GM12801 (cell line): ENCODE measurements around the gene HAUS3.

Experiments used
- TF ChIP-seq, protein P1 (sequence below): IDR thresholded peaks from one replicate; pipeline ENCODE4 v1.5.1; 2011; ENCODE audit warnings: control low read depth; ENCODE audit not compliant: insufficient read length; ENCODE audit errors: extremely low read depth

HAUS3 gene

GRCh38 chr4:2231082-2231481 lies 10.8 kb downstream of the HAUS3 start:
- TF ChIP-seq, protein P1, sequence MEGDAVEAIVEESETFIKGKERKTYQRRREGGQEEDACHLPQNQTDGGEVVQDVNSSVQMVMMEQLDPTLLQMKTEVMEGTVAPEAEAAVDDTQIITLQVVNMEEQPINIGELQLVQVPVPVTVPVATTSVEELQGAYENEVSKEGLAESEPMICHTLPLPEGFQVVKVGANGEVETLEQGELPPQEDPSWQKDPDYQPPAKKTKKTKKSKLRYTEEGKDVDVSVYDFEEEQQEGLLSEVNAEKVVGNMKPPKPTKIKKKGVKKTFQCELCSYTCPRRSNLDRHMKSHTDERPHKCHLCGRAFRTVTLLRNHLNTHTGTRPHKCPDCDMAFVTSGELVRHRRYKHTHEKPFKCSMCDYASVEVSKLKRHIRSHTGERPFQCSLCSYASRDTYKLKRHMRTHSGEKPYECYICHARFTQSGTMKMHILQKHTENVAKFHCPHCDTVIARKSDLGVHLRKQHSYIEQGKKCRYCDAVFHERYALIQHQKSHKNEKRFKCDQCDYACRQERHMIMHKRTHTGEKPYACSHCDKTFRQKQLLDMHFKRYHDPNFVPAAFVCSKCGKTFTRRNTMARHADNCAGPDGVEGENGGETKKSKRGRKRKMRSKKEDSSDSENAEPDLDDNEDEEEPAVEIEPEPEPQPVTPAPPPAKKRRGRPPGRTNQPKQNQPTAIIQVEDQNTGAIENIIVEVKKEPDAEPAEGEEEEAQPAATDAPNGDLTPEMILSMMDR, result no peak

DNA sequence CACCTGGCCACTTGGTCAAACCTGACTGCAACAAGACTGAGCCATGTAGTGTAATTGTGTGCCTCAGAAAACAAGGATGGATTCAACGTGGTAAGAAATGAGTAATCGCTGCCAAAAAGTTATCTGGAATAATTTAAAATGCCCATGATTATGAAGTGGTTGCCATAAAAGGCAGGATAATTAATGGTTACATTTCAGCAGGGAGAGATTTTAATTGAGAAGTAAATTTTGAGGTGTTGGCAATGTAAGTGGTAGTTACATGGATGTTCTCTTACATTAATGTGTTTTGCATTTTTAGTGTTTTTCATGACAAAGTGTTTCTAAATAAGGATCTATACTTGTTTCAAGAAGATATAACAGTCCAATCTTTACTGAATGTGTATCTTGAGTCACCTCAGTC lies 15.7 kb downstream of the HAUS3 start:
- TF ChIP-seq, protein P1, result no peak

GRCh38 chr4:2222838-2223237 lies 19.1 kb downstream of the HAUS3 start:
- TF ChIP-seq, protein P1, result no peak

- TF ChIP-seq, protein P1, result peak; percentile 82
Observed at GRCh38 chr4:2220016-2220630, 21.8 kb downstream of the HAUS3 start.

DNA sequence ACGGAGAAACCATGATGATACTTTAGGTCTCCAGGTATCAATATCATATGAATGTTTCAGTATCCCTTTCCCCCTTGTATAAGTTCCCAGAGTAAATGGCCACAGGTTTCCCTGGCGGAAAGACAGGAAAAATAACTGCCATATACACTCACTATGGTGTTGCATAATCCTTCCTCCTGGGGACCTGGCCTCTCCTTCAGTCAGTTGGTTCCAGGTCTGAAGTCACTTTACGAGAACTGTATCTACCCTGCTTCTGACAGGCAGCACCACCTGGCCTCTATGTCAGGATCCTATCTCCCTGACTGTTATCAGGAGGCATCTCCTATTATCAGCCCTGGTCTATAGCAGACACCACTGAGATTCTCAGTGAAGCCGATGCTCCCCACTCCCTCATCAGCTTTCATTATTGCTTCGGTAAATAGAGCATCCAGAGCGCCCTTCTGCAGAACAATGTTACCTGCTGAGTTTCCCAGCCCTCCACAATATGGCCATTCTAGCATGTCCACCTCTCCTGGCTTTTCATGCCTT lies 22.6 kb downstream of the HAUS3 start:
- TF ChIP-seq, protein P1, result no peak

GRCh38 chr4:2218436-2218835 lies 23.5 kb downstream of the HAUS3 start:
- TF ChIP-seq, protein P1, result no peak

GRCh38 chr4:2217726-2218125 lies 24.2 kb downstream of the HAUS3 start:
- TF ChIP-seq, protein P1, result no peak
